NCI-H345 treated with DMSO at 0.1 percent for 48 hours (cell line): ENCODE measurements around the gene CMTR1.

Experiments
- DNase-seq: peaks from one replicate; lab custom pipeline; 2025; ENCODE audit not compliant: unreplicated experiment; lab: John Stamatoyannopoulos, UW

Gene CMTR1

GRCh38 chr6:37528541-37528940 lies 95.5 kb downstream of the CMTR1 start:
- DNase-seq = no peak

DNA sequence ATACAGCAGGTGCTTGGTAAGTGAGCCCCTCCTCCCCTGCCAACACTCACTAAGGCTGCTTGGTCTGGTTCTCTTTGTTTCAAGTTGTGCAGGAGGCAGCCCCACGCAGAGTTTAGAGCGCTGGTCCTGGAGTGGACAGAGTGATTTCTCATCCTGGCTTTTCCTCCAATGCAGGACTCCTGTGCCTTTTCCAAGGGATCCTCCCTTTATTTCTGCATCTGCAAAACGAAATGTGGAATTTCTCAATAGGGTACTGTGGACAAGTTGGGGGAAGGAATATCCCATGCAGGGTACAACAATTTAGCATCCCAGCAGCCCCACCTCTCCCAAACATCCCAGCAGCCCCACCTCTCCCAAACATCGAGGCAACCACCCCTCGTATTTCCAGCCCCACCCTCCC lies 97.3 kb downstream of the CMTR1 start:
- no peak for DNase-seq

GRCh38 chr6:37531026-37531425 lies 98.0 kb downstream of the CMTR1 start:
- no peak for DNase-seq
